SK-N-MC (cell line): ENCODE measurements around the gene ZNF407.
"Not testable (repeated sequence)": the region's sequence is repeated elsewhere in the genome, so short reads cannot be mapped to it uniquely, and the experiment has no call there.

Experiments used
- DNase-seq: peaks from one replicate; pipeline ENCODE4 v3.0.0-alpha.2; 2011; ENCODE audit warnings: low read depth, low spot score
- H3K27ac ChIP-seq: fragments of 200-600 bp; sonication (generic); 2 replicates; pipeline ENCODE4 v1.5.1; 2016; ENCODE audit warnings: mixed run types
- H3K36me3 ChIP-seq: fragments of 200-600 bp; sonication (generic); 2 replicates; pipeline ENCODE4 v1.6.1; 2017; ENCODE audit warnings: antibody characterized with exemption, low read length, mixed read lengths; ENCODE audit not compliant: insufficient read depth
- H3K4me3 ChIP-seq: fragments of 200-600 bp; sonication (generic); 2 replicates; pipeline ENCODE4 v1.5.1; 2016
- H3K9ac ChIP-seq: fragments of 200-600 bp; sonication (generic); 2 replicates; pipeline ENCODE4 v1.8.0; 2017; ENCODE audit warnings: mixed run types, mixed read lengths; ENCODE audit not compliant: insufficient read length
- H3K9me3 ChIP-seq: fragments of 200-600 bp; sonication (generic); 2 replicates; pipeline ENCODE4 v1.6.1; 2017; ENCODE audit warnings: low read depth, mild to moderate bottlenecking, antibody characterized with exemption, low read length, moderate library complexity, mixed read lengths
- EZH2 ChIP-seq: fragments of 200-600 bp; sonication (generic); IDR thresholded peaks from one replicate; pipeline ENCODE4 v1.6.1; 2017; ENCODE audit warnings: antibody characterized with exemption
- FOXP2 ChIP-seq: optimal IDR thresholded peaks from 2 replicates; pipeline ENCODE3; 2011; ENCODE audit warnings: mild to moderate bottlenecking, moderate library complexity; ENCODE audit not compliant: insufficient read depth; ENCODE audit errors: extremely low read length, control extremely low read depth
- POLR2AphosphoS5 ChIP-seq: IDR thresholded peaks from 2 replicates; pipeline ENCODE4 v1.6.1; 2012; ENCODE audit warnings: mild to moderate bottlenecking, low read depth, low read length, borderline replicate concordance

Gene ZNF407

DNA sequence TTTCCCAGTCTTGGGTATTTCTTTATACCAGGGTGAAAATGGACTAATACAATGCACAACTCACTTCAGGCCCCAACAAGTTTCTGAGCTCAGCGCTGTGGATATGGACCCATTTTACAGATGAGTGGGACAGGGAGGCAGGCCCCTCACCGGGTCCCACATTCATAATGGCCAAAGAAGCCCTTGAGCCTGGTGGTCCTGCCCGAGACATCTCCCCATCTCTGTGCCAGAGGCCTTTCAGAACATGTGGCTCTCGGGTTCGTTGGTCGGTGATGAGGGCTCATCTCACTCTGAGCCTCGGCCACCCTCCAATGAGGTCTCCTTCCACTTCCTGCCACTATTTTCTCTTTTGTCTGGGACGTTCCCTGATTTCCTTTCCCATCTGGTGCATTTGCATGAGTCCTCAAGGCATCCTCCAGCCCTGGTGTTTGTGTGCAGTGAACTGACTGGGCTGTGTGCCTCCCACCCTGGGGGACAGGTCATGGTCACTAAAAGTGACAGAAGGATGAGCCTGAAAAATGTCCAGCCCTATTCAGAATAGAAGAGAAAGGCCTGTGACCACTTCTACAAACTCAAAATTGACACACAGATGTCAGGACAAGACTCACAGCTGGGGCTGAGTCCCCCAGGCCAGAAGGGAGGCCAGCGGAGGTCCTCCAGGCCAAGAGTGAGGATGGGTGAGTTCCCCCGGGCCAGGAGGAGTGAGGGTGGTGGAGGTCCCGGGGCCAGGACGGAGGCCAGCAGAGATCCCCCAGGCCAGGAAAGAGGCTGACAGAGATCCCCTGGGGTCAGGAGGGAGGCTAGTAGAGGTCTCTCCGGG is 476.7 kb downstream of the ZNF407 start:
- Histone ChIP-seq H3K9me3 (no peaks in the 10 kb centered on the region), H3K36me3 (no peaks in the 10 kb centered on the region), H3K4me3 (no peak overlapping the region), H3K9ac (no peak overlapping the region), H3K27ac (no peak overlapping the region)
- TF ChIP-seq EZH2 (no peak), FOXP2 (no peak), POLR2AphosphoS5 (no peak)
- no peak for DNase-seq

DNA sequence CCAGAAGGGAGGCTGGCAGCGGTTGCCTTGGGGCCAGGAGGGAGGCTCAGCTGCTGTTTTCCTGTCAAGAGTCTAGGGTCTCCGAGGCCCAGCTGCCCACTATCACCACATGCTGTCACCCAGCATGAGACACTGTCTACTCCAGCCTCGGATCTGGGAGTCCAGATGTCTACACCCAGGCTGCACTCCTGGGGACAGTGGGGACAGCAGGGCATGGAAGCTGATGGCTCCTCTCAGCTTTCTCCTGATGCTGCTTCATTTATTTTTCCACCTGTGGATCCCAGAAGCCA is 477.3 kb downstream of the ZNF407 start:
- Histone ChIP-seq H3K27ac (no peak overlapping the region), H3K9ac (no peak overlapping the region), H3K4me3 (no peak overlapping the region), H3K9me3 (no peaks in the 10 kb centered on the region), H3K36me3 (no peaks in the 10 kb centered on the region)
- DNase-seq: no peak
- TF ChIP-seq POLR2AphosphoS5 (no peak), FOXP2 (no peak), EZH2 (no peak)

DNA sequence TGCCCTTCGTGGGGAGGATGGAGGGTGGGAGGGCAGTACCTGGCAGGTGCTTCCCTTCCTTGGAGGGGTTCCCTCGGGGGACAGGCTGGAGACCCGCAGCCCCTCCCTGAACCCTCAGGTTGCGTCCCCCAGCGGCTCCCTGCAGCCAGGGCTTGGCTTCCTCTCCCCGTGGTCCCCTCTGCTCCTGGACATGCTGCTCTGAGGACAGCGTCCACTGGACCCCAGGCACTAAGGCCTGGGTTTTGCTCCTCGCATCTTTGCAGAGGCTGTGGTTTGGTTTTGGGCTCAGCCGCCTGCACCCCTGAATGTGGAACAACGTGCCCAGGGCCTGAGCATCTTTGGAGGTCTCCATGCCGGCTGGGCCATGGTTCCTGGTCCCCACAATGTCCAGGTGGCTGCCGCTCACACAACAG is 477.8 kb downstream of the ZNF407 start:
- H3K9me3 ChIP-seq: no peaks in the 10 kb centered on the region
- H3K36me3 ChIP-seq: no peaks in the 10 kb centered on the region
- no peak overlapping the region for H3K9ac ChIP-seq
- H3K27ac ChIP-seq: no peak overlapping the region
- H3K4me3 ChIP-seq: no peak overlapping the region
- DNase-seq: no peak
- TF ChIP-seq FOXP2: no peak
- no peak for TF ChIP-seq EZH2
- TF ChIP-seq POLR2AphosphoS5: no peak

DNA sequence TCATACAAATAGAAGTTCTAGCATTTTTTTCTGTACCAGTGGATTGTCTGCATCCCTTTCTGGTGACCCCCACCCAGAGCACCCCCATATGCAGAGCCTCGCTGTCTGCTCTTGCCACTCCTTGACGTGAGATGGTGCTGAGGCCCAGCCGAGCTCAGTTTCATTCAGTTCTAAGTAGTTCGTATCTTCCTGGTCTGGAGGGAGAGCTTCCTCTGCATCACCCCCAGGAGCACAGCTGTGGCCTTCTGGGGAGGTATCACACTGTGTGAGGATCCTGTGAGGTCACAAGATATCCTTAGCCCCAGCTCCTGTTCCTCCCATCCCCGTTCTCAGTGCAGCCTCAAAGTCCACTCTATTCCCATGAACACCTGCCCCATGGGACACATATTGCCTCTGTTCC is 478.6 kb downstream of the ZNF407 start:
- Histone ChIP-seq H3K4me3 (no peak overlapping the region), H3K27ac (no peak overlapping the region), H3K36me3 (no peaks in the 10 kb centered on the region), H3K9ac (no peak overlapping the region), H3K9me3 (no peaks in the 10 kb centered on the region)
- DNase-seq: no peak
- TF ChIP-seq EZH2 (no peak), POLR2AphosphoS5 (no peak), FOXP2 (no peak)

DNA sequence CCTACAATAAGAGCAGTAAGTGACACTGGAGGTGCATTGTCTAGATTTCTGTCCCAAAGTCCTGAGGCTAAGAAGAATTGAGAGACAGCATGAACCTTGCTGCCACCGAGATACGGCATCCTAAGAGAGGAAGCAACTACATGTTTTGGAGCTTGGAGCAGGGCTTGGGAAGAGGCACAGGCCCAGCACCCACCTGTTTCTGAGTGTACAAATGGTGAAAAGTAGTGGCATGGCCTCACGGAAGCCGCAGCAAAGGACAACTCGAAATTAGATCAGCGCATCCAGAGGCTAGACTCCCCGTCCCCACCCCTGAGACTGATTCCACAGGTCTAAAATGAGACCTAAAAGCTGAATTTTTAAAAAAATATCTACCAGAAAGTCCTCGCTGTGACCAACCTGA is 483.8 kb downstream of the ZNF407 start:
- no peak for TF ChIP-seq FOXP2
- no peak for TF ChIP-seq EZH2
- TF ChIP-seq POLR2AphosphoS5: no peak
- Histone ChIP-seq H3K27ac (no peak overlapping the region), H3K4me3 (no peak overlapping the region), H3K36me3 (no peaks in the 10 kb centered on the region), H3K9ac (no peak overlapping the region), H3K9me3 (no peaks in the 10 kb centered on the region)
- no peak for DNase-seq

DNA sequence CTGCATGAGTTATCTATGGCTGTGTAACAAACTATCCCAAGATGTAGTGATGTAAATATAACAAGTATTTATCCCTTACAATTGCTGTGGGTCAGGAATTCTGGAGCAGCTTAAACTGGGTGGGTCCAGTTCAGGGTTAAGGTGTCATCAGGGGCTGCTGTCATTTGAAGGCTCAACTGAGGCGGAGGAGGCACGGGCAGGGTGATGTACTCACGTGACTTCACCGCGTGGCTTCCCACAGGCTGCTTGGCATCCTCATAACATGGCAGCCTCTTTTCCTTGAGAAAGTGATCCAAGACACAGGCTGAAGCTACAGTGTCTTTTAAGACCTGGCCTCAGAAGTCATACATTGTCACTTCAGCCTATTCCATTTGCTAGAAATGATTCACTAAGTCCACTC is 485.5 kb downstream of the ZNF407 start:
- no peak overlapping the region for H3K27ac ChIP-seq
- no peaks in the 10 kb centered on the region for H3K36me3 ChIP-seq
- H3K9me3 ChIP-seq: no peaks in the 10 kb centered on the region
- H3K9ac ChIP-seq: no peak overlapping the region
- no peak for DNase-seq
- TF ChIP-seq EZH2: no peak
- no peak for TF ChIP-seq POLR2AphosphoS5
- TF ChIP-seq FOXP2: no peak
- H3K4me3 ChIP-seq: no peak overlapping the region

DNA sequence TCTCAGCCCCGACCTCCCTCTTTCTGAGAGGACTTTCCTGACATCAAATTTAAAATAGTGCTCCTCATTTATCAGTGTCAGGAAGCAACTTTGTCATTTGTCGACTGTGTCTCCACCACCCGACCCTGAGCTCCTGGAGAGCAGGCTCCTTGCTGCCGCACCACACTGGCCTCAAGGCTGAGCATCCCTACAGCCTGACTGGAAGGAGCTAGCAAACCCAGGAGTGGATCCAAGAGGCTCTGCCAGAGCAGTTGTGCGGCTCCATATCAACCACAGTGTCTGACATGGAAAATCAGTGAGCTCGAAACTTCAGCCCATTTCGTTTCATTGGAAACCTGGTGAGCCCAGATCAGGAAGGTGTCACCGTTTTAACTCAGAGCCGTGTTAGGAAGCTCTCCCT is 486.1 kb downstream of the ZNF407 start:
- no peaks in the 10 kb centered on the region for H3K36me3 ChIP-seq
- TF ChIP-seq FOXP2 (no peak), POLR2AphosphoS5 (no peak), EZH2 (no peak)
- no peak overlapping the region for H3K27ac ChIP-seq
- no peak overlapping the region for H3K4me3 ChIP-seq
- DNase-seq: no peak
- no peak overlapping the region for H3K9ac ChIP-seq
- H3K9me3 ChIP-seq: no peaks in the 10 kb centered on the region

DNA sequence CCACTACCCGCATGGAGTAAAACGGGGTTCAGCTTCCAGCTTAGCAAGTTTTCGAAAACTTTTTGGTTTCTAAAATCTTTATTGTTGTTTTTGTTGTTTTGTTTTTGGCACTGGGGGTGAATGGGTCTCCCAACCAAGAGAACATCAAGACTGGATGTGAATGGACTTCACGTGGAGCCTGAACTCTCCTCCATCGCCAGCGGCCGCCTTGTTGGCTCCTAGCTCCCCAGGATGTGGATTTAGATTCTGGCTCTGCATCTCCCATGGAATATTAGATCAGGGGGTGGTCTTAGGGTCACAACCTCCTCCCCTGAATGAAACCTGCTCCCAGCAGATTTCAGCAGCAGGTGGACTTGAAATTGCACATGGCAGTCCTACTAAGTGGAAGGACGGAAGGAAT is 488.0 kb downstream of the ZNF407 start:
- not testable (repeated sequence) for H3K27ac ChIP-seq, H3K9me3 ChIP-seq, H3K9ac ChIP-seq, H3K36me3 ChIP-seq, H3K4me3 ChIP-seq, DNase-seq

DNA sequence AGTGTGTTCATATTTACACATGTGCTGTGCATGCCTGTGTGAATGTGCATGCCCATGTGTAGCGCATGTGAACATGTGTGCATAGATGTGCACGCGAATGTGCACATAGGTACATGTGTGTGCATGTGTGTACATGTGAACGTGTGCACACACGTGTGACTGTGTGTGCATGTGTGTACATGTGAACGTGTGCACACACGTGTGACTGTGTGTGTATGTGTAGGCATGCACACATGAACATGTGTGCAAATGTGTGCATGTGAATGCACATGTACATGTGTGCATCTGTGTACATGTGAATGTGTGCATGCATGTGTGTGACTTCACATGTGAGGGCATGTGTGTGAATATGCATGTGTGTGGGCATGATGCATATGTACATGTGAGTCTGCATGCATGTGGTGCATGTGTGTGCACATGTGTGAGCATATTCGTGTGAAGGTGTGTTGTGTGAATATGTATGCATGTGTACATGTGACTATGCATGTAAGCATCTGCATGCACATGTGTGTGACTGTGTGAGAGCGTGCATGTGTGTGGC is 488.9 kb downstream of the ZNF407 start:
- TF ChIP-seq POLR2AphosphoS5 (no peak), EZH2 (no peak), FOXP2 (no peak)
- no peak overlapping the region for H3K27ac ChIP-seq
- no peaks in the 10 kb centered on the region for H3K9me3 ChIP-seq
- H3K36me3 ChIP-seq: no peaks in the 10 kb centered on the region
- no peak overlapping the region for H3K9ac ChIP-seq
- no peak overlapping the region for H3K4me3 ChIP-seq
- no peak for DNase-seq
